Measurements from ENCODE around the gene BCL2L15. TPM values are rescaled to one million over a fixed set of nuclear protein-coding genes. Genes with fewer than 3 reads are reported as not detected.

BCL2L15 gene
- total RNA-seq, 4 donors from 2014 or later: 0.32 TPM; not detected in 3

DNA sequence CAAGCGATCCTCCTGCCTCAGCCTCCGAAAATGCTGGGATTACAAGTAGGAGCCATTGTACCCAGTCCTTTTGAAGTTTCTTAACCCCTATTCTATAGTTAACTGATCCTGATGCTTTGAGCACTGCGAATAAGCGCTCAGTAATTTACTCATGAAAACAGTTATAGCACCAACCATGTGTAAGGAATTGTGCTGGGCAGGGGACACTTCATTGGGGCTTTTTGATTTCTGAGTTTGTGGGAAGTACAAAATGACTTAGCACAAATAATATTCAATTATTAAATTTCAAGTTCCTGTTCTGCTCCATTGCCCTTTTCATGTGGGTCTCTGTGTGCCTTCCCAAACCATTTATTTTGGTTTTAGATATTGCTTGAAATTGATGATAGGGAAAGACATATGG lies 35.6 kb upstream of the BCL2L15 start:
- H3K27me3 ChIP-seq: no peaks in the 10 kb centered on the region
- H3K36me3 ChIP-seq: no peaks in the 10 kb centered on the region
- no peaks in the 10 kb centered on the region for H3K9me3 ChIP-seq
- TF ChIP-seq POLR2A (IDR thresholded peaks at IDR 0.05): no peak
- TF ChIP-seq, protein P1, sequence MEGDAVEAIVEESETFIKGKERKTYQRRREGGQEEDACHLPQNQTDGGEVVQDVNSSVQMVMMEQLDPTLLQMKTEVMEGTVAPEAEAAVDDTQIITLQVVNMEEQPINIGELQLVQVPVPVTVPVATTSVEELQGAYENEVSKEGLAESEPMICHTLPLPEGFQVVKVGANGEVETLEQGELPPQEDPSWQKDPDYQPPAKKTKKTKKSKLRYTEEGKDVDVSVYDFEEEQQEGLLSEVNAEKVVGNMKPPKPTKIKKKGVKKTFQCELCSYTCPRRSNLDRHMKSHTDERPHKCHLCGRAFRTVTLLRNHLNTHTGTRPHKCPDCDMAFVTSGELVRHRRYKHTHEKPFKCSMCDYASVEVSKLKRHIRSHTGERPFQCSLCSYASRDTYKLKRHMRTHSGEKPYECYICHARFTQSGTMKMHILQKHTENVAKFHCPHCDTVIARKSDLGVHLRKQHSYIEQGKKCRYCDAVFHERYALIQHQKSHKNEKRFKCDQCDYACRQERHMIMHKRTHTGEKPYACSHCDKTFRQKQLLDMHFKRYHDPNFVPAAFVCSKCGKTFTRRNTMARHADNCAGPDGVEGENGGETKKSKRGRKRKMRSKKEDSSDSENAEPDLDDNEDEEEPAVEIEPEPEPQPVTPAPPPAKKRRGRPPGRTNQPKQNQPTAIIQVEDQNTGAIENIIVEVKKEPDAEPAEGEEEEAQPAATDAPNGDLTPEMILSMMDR (IDR thresholded peaks at IDR 0.05 in 4 of 5, conservative IDR thresholded peaks at IDR 0.05 in 1 of 5): no peak
- ATAC-seq (no peak), DNase-seq (no peak)
- H3K4me3 ChIP-seq: no peak overlapping the region
- no peaks in the 10 kb centered on the region for H3K4me1 ChIP-seq
- in situ Hi-C loops (cut with MboI; ENCODE audit: low sequenced_read_pairs in 4 of 4): loop anchor here in 2 of 4 donors (25.0 kb wide), 2 partner anchors 536 to 1311 kb away; partner anchors contain the start of genes CAPZA1 (in 1 of the 2), MAGI3 (in 1 of the 2) and ST7L (in 1 of the 2)
- H3K27ac ChIP-seq: no peak overlapping the region
- intact Hi-C loops (cut with DNase I; ENCODE audit: low total_unique reads): no loop called here

DNA sequence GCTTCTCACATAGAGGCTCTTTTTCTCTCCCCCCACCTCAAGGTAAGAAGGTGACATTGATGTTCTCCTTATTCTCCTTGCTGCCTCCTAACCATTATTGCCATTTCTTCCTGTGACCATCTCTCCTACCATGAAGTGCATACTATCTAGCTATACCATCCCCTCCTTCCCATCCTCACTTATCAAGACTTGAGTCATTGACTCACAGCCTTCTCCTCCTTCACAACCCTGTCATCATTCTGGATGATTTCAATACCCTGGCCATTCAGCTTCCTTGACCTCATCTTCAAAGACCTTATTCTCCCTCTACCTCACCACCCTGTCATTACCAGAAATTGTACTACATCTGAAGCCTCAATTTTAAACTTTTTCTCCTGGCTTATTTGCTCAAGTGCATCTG lies 30.9 kb upstream of the BCL2L15 start:
- Histone ChIP-seq H3K4me1 (peaks cover 4% of the 10 kb centered on the region in 2 donors), H3K27ac (no peak overlapping the region), H3K27me3 (no peaks in the 10 kb centered on the region), H3K36me3 (no peaks in the 10 kb centered on the region), H3K4me3 (no peak overlapping the region), H3K9me3 (no peaks in the 10 kb centered on the region)
- ATAC-seq (no peak), DNase-seq (no peak)
- no peak for TF ChIP-seq POLR2A (IDR thresholded peaks at IDR 0.05)
- TF ChIP-seq, protein P1 (IDR thresholded peaks at IDR 0.05 in 4 of 5, conservative IDR thresholded peaks at IDR 0.05 in 1 of 5): no peak
- intact Hi-C loops (cut with DNase I; ENCODE audit: low total_unique reads) (no loop called here), in situ Hi-C loops (cut with MboI; ENCODE audit: low sequenced_read_pairs in 4 of 4) (loop anchor here in 2 of 4 donors (25.0 kb wide), 2 partner anchors 531 to 1306 kb away; partner anchors contain the start of genes CAPZA1 (in 1 of the 2), MAGI3 (in 1 of the 2) and ST7L (in 1 of the 2))

DNA sequence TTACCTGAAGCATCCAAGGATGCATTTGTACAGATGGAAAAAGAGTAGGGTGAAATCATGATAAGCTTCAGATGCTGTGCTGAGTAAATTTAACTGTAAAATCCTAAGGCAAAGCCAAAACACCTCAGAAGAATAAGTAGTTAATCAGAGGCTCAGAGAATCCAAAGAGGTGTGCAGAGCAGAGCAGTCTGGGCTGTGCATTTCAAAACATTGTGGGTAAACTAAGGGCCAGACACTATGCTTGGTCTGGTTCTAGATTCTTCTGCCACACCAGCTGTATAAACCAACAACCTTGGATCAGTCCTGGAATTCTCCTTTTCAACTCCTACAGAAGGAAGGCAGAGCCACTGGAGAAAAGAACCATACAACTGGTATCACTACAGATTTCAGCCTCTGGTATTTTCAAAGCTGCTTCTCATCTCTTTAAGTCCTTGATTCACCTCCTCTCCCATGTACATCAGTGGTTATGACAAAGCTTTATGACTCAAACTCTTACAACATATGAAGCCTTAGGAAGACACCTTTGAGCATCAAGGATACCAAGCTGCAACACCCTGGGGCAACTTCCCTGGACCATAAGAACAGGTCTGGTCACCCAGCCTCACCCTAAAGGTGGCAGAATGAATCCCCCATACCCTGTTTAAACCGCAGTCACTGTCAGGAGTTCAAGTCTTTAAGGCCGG lies 30.2 kb upstream of the BCL2L15 start:
- Histone ChIP-seq H3K9me3 (no peaks in the 10 kb centered on the region), H3K36me3 (no peaks in the 10 kb centered on the region), H3K27ac (no peak overlapping the region), H3K4me3 (no peak overlapping the region), H3K27me3 (no peaks in the 10 kb centered on the region), H3K4me1 (peaks cover 11% of the 10 kb centered on the region in 2 donors)
- intact Hi-C loops (cut with DNase I; ENCODE audit: low total_unique reads) (no loop called here), in situ Hi-C loops (cut with MboI; ENCODE audit: low sequenced_read_pairs in 4 of 4) (loop anchor here in 2 of 4 donors (25.0 kb wide), 2 partner anchors 530 to 1305 kb away; partner anchors contain the start of genes CAPZA1 (in 1 of the 2), MAGI3 (in 1 of the 2) and ST7L (in 1 of the 2))
- no peak for ATAC-seq
- TF ChIP-seq, protein P1 (IDR thresholded peaks at IDR 0.05 in 4 of 5, conservative IDR thresholded peaks at IDR 0.05 in 1 of 5): no peak
- TF ChIP-seq POLR2A (IDR thresholded peaks at IDR 0.05): no peak
- no peak for DNase-seq

DNA sequence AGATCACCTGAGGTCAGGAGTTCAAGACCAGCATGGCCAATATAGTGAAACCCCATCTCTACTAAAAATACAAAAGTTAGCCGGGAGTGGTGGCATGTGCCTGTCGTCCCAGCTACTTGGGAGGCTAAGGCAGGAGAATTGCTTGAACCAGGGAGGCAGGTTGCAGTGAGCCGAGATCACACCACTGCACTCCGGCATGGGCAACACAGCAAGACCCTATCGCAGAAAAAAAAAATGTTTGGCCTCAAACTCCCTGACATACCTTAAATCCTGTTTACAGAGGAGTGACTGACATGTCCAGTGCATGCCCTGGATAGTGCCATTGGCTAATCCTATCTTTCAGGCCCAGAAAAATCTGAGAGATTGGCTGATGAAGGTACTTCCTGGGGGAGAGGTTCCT lies 29.6 kb upstream of the BCL2L15 start:
- H3K27me3 ChIP-seq: no peaks in the 10 kb centered on the region
- peaks cover 17% of the 10 kb centered on the region in 2 donors for H3K4me1 ChIP-seq
- no peak for TF ChIP-seq POLR2A (IDR thresholded peaks at IDR 0.05)
- TF ChIP-seq, protein P1 (IDR thresholded peaks at IDR 0.05 in 4 of 5, conservative IDR thresholded peaks at IDR 0.05 in 1 of 5): no peak
- H3K9me3 ChIP-seq: no peaks in the 10 kb centered on the region
- H3K27ac ChIP-seq: no peak overlapping the region
- DNase-seq: no peak
- in situ Hi-C loops (cut with MboI; ENCODE audit: low sequenced_read_pairs in 4 of 4) (loop anchor here in 2 of 4 donors (25.0 kb wide), 2 partner anchors 530 to 1305 kb away; partner anchors contain the start of genes CAPZA1 (in 1 of the 2), MAGI3 (in 1 of the 2) and ST7L (in 1 of the 2)), intact Hi-C loops (cut with DNase I; ENCODE audit: low total_unique reads) (no loop called here)
- no peak overlapping the region for H3K4me3 ChIP-seq
- ATAC-seq: no peak
- peaks cover 0 to under 1% of the 10 kb centered on the region in 2 donors for H3K36me3 ChIP-seq

Data from gastrocnemius medialis (tissue), 4 donors.